GM18498 (cell line): ENCODE data around the gene WARS2.
"Not testable (repeated sequence)": the region's sequence is repeated elsewhere in the genome, so short reads cannot be mapped to it uniquely, and the experiment has no call there.

Source experiments
- ATAC-seq: cut with Tn5 transposase; IDR thresholded peaks from one replicate; pipeline ENCODE4 v1.9.1; 2021; ENCODE audit warnings: mild to moderate bottlenecking, moderate library complexity; ENCODE audit not compliant: unreplicated experiment

Gene WARS2

DNA sequence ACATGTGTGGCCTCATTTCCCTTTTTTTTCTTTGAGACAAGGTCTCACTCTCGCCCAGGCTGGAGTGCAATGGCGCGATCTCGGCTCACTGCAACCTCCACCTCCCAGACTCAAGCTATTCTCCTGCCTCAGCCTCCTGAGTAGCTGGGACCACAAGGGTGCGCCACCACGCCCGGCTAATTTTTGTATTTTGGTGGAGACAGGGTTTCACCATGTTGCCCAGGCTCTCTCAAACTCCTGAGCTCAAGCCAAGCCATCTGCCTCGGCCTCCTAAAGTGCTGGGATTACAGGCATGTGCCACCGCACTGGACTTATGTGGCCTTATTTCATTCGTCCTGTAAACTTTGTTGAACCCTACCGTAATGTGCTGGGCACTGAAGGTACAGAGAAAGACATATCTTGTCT lies 569 bp upstream of the WARS2 start:
- ATAC-seq = peak; percentile 10

DNA sequence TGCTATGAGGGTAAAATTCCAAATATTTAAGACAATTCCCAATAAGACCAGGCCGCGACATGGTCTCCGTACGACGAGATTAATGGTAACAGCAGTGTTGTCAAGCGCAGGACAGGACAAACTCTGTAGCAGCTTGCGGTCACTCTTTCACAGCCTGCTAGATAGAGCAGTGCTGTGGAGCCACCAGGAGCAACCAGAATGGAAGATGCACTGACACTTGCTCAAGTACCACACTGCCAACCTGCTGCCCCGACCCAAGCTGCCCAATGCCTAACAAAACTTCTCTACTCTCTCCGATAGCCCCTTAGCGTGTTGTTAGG lies 636 bp downstream of the WARS2 start:
- peak; percentile 35 for ATAC-seq

DNA sequence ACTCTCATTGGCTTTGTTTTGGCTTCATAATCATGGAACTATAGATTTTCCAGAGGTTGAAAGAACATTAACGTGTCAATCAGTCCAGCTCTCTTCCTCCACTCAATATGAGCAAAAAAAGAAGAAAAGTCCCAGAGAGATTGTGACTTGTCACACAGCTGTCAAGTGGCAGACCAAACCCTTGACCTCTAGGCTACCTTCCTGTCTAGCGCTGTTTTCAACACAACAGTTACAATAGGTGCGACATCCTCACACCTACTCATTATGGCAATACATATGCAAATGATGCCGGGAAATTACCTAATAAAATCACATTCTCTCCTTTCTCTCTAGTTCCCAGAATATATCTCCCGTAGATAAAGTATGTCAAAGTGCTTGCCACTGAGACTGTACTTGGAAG lies 1.1 kb downstream of the WARS2 start:
- ATAC-seq = peak; percentile 33

DNA sequence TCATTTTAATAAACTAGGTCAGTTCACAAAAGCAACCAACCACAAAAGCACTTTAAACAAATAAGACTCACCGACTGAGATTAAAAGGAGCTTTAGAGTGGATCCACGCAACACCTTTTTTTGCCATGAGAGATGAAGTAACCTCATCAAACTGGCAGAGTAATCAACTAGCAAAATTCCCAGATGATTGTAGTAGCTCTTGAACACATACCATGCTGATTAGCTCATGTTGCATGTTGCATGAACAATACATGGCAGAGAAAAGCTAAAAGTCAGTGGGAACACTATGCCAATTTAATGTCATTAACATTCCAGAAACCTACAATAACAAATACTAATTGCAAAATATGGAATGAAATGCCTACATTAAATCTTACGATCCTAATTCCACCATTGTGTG lies 4.1 kb downstream of the WARS2 start:
- ATAC-seq = no peak

DNA sequence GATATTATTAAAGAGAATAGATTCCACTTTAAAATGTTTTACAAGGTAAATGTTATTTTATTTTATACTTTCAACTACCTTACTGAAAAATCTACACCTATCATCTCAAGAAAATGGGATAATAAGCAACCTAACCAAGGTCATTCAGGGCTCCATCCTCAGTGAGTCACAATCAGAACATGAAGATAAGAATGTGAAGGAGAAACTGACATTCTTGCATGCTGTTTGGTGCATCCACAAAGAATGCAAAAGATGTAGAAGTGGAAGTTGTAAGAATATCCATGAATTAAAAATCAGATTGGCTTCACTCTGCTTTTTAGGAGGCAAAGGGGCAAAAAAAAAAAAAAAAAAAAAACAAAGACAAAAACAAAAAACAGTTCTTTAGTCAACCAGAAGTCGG lies 6.5 kb downstream of the WARS2 start:
- no peak for ATAC-seq

DNA sequence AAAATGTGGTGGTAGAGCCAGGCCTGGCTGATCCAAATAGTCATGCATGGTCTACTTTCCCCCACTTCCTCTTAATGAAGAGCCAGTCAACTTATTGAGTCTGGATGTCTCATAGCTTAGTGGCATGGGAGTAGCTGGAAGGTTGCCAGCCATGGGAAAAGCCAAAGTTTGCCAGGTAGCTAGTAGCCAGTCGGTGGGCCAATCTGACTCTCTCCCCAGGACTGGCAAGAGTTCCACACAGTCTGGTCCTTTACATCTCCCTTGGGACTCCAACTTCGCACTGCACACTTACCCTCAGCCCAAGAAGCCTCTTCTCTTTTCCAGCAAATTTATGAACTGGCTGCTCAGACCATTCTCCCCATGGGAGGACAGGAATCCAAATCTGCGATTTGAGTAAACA lies 8.3 kb downstream of the WARS2 start:
- ATAC-seq = no peak

DNA sequence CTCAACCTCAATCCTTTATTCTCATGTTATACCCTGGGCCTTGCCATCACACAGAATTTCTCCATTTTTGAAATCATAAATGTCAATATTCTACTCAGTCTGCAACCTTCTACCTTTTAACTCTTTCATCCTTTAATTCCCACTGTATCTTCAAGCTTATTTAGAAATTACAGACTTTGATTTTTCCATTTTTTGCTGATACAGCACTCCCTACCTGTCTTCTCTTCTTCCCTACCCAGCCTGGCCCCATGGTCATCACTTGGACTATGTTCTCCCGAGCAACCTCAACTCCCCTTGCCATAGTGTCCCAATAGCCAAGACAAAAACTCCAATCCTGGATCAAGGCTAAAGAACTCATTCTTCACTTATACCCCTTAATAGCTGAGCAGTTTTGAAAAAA lies 14.6 kb downstream of the WARS2 start:
- ATAC-seq = no peak

DNA sequence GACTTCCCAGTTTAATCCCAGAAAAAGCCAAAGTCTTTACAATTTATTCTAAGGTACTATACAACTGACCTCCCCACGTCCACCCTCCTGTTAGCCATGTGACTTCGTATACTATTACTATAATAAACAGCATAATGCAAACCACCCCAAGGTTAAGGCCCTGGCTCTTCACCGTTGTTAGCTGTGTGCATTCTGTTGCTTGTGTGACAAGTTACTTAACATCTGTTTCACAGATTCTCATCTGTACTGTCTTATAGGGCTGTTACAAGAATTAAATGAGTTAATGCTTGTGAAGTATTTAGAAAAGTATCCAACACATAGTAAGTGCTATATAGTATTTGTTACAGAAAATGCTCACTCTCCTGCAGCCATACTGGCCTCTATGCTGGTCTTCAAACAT lies 15.7 kb downstream of the WARS2 start:
- ATAC-seq = no peak

DNA sequence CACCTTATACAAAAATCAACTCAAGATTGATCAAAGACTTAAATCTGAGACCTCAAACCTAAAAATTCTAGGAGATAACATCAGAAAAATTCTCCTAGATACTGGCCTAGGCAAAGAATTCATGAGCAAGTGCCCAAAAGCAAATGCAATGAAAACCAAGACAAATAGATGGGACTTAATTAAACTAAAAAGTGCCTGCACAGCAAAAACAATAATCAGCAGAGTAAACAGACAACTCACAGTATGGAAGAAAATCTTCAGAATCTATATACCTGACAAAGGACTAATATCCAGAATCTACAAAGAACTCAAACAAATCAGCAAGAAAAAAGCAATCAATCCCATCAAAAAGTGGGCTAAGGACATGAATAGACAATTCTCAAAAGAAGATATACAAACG lies 18.6 kb downstream of the WARS2 start:
- not testable (repeated sequence) for ATAC-seq

DNA sequence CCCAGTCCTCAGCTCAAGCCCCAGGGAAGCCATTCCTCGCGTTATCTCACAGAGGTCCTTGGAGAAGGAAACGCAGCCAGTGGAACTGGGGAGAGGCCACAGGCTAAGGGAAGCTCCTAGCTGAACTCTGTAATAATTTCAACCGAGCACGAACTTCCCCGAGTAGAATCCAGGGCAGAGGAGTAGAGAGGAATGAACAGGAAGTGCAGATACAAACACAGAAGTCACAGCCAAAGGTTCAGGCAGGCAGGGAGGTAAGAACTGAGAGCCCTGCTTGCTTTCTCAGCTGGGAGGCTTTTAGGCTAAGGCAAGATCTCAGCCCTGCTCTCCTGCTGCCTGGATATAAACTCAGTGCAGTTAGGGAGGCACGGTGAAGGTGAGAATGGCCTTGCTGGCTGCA lies 23.7 kb downstream of the WARS2 start:
- no peak for ATAC-seq

DNA sequence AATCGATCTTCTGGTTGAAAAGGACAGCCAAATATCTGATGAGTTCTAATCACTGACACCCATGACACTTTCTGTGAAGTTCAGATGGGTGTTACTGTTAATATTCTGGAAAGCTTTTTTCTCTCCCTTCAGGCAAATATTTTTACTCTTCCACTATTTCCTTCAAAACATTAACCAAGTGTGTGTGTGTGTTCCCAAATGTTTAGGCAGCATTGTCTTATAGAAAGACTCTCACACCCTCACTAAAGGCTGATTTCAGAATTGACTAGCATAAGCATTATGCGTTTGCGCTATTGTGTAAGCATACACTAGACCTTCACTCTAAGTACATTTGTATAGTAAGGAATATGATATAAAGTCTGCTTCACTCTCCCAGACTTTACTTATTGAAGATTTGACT lies 24.7 kb downstream of the WARS2 start:
- no peak for ATAC-seq

DNA sequence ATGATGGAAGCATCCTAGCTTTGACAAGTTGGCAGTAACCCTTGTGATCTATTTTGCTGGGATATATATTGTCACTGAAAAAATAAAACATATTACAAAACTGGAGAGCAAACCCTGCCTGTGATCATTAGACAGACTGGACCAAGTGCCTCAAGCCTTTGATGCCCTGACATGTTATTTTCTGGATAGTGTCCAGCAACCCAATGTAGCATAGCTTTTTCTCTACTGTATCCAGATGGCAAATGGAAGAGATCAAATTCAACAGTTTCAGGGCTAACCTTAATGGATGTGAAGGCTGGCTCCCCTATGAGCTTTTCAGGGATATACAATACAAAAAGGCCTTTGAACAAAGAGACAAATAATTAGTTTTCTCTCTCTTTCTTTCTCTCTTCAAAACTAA lies 25.1 kb downstream of the WARS2 start:
- no peak for ATAC-seq

DNA sequence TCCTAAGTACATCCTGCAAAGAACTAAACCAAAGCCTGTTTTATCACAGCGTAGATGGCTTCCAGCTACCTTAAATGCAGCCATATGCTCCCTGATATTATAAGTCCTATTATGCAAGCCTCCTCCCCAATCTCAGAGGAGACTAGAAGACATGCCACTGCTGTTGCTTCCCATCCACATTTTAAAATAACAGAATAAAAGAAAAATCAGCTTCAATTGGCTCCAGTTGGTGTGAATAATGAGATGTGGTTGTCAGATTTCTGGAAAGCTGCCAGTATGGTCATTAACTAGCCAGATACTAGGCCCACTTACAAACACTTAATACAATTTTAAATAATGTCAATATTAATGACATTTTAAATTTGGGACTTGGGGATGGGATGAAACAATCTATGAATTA lies 25.7 kb downstream of the WARS2 start:
- no peak for ATAC-seq

DNA sequence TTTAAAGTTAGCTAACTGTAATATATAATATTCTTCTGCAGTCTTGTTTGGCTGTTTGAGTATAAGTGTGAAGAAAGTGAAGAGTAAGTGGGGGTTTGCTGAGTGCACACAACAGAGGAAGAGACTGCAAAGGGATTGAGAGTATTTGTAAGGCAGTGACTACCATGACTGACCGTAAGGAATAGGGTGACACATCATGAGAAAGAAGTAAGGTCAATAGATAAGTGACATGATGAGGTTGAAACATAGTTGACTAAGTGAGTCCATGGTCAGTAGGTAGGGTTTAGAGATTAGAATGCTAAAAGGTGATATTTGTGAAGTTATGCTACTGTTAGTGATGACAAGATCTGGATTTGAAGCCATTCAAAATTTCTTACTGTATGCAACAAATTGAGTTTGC lies 27.7 kb downstream of the WARS2 start:
- no peak for ATAC-seq

DNA sequence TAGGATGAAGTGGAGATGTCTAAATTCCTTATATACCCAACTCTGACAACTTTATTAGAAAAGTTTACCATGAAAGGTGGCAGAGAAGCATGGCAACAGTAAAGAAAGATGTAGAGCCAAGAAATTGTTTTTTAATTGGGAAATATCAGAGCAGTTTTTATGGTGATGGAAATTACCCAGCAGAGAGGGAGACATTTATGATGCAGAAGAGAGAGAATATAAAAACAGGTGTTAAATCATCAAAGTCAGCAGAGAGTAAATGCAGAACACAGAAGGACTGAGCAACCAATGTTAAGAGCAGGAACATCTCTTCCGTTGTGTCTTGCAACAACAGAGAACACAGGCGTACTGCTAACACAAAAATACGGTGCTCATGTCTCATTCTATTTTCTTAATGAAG lies 28.2 kb downstream of the WARS2 start:
- ATAC-seq = no peak

DNA sequence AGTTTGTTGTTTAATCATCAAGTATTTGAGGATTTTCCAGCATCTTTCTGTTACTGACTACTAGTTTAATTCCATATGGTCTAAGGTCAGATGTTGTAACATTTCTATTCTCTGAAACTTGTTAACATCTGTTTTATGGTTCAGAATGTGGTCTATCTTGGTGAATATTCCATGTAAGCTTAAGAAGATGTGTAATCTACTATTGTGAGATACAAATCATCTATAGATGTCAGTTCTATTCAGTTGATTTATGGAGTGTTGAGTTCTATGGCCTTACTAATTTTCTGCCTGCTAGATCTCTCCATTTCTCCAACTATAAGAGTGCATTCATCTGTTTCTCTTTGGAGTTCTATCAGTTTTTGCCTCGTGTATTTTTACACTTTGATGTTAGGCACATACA lies 31.5 kb downstream of the WARS2 start:
- ATAC-seq = no peak

DNA sequence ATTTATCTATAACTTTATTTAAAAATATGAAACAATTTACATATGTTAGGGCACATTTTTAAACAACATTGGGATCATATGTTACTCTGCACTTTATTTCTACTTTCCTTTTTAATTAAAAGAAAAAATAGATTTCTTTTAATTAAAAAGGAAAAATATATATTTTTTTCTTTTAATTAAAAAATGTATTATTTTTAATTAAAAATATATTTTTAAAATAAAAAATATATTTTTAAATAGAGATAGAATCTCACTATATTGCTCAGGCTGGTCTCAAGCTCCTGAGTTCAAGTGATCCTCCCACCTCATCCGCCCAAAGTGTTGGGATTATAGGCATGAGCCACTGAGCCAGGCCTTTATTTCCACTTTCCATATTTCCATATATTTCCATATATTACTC lies 36.7 kb downstream of the WARS2 start:
- ATAC-seq = no peak

DNA sequence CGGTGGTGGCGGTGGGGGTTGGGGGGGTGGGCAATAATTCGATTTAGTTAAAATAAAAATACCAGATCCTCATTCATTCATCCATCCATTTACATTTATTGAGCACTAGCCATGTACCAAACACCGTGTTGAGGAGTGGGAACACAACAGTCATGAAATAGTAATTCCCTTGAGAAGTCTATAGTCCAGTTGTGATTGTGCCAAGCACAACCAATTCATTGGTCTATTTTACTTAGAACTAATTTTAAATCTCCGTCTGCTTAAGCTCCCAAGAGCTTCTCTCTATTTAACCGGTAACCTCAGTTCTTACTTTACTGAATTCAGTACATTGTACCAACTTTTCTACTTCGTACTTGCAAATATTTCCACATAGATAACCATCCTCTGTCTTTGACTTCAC lies 38.4 kb downstream of the WARS2 start:
- ATAC-seq = no peak

DNA sequence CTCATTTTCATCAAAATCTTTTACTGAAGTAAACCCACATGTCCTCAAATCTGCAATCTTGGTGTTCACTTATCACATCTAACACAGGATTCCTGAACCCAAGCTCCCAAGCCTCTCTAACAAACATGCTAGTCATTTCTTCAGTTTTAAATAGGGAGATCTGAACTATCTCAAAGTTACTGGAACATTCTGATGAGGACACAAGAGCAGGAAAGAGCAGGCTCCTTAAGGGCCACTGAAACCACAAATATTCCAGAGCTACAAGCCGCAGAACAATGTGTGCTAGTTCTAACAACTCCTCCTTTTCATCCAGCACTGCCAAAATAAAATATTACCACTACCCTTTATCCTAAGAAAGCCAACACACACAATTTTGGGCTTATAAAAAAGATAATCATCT lies 38.9 kb downstream of the WARS2 start:
- no peak for ATAC-seq

DNA sequence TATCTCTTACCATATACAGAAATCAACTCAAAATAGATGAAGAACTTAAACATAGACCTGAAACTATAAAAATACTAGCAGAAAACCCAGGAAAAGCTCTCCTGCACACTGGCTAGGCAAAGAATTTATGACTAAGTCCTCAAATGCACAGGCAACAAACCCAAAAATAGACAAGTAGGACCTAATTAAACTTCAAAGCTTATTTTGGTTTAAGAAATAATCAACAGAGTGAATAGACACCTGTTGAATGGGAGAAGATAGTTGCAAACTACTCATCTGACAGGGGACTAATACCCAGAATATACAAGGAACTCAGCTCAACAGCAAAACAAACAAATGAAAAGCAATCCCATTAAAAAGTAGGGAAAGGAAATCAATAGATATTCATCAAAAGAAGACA lies 40.7 kb downstream of the WARS2 start:
- no peak for ATAC-seq

DNA sequence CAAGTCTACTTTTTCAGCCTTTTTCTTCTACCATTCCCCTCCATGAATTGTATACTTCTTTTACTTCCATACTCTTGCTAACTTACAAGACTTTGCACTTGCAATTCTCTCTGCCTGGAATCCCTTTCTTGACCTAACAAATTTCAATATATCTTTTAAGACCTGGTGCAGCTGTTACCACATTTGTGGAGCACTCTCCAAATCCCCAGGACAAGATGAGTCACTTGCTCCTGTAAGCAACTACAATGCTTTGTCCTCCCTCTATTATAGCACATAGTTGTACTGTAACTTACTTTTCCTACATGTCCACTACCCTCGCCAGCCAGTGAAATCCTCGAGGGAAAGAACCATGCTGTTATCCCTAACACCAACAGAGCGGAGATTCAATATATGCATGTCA lies 43.1 kb downstream of the WARS2 start:
- no peak for ATAC-seq

DNA sequence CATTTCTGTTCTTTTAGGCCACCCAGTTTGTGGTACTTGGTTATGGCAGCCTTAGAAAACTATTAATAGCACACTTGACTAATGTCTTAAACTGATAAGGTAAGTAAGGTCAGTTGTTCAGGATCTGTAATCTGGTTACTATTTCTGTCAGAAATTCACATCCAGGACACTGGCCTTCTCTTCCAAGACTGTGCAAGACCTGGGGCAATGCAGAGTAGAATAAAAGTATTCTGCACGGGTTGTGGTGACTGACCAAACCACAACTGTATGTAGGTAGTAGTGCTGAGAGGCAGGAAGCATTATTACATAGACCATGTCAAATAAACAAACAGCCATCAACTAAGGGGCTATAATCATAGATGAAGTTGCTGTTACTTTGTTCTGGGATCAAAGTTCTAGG lies 46.7 kb downstream of the WARS2 start:
- ATAC-seq = no peak

DNA sequence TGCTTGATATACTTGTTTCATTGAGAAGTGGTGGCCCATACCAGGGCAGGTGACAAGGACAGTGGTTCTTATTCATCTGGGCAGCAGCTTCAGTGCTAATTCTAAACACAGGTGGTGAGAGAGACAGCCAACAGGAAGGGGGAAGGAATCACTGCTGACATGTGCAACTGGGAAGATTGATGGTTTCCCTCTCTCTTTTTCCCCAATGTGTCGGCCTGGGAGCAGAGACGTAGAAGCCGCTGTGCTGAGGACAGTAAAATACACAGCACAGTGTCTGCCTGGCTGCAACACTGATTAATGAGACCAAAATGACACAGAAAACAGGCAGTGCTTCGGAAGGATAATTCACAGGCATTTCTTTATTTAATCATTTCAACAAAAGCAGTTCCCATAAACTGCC lies 48.8 kb downstream of the WARS2 start:
- no peak for ATAC-seq

DNA sequence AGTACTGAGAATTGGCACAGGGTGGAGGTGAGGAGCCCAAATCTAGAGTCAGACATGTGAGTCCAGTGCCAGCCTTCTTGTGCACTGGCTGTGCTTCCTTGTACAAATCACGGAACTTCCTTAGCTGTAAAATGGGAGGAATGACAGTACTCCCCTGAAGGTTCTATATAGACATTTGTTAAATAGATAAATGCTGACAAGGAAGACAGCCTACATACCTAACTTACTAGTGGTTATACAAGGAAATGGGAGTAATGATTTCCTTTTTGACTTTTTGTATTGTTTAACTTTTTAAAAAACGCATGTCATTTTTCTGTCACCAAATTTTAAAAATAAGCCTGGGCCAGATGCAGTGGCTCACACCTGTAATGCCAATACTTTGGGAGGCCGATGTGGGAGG lies 50.2 kb downstream of the WARS2 start:
- no peak for ATAC-seq
